K562 (cell line): ENCODE measurements around the gene GZMA. TPM values are rescaled to one million over a fixed set of nuclear protein-coding genes. Genes with fewer than 3 reads are reported as not detected.

Experiments
- ATAC-seq: fragments of 200-7000 bp; cut with Tn5 transposase; 3 replicates; pipeline ENCODE4 v1.9.1; 2020; ENCODE audit warnings: moderate library complexity
- BruUV-seq: library from RNA; stranded (reverse); fragments of 400-500 nt; replicated peaks from 2 replicates; lab custom pipeline; 2021; lab: Mats Ljungman, UMichigan
- CTCF ChIA-PET: fragments of 300-600 bp; formaldehyde crosslinking; extraction: SDS; loops from one replicate; lab custom pipeline; 2021; ENCODE audit warnings: low intra/inter-chr PET ratio; lab: Yijun Ruan, JAX
- POLR2A ChIA-PET: fragments of 300-600, 350-650 bp; sonication (Branson Sonifier 250); formaldehyde crosslinking; extraction: SDS; loops from one replicate; lab custom pipeline; 2021; ENCODE audit warnings: antibody characterized with exemption, inconsistent platforms; lab: Yijun Ruan, JAX
- DNase-seq, 4 experiments: peaks; one replicate each; pipeline versions ENCODE4 v3.0.0 to v3.0.0-alpha.2; 2011 to 2018; ENCODE audit warnings: low spot score in 3 of 4, mixed read lengths in 3 of 4; ENCODE audit errors: extremely low read depth in 1 of 4
- FAIRE-seq: peaks from 2 replicates; lab custom pipeline; 2011; peaks lifted over from hg19 to GRCh38; lab: Jason Lieb, UNC
- H2AFZ ChIP-seq: 2 replicates; pipeline ENCODE4 v1.6.0; 2011; ENCODE audit warnings: low read depth, low read length, control low read depth, inconsistent platforms
- H3K27ac ChIP-seq: fragments of 200-600 bp; 3 replicates; pipeline ENCODE4 v1.8.0; 2011; ENCODE audit warnings: low read depth, mild to moderate bottlenecking, control low read depth, inconsistent platforms, low read length, moderate library complexity, mixed read lengths; ENCODE audit errors: extremely low read depth
- H3K27me3 ChIP-seq, 2 experiments: fragments of 300-600 bp in 1 of 2; 2 replicates in 1 of 2; 3 replicates in 1 of 2; pipeline versions ENCODE4 v1.6.0 to v1.8.0; 2011; ENCODE audit warnings: inconsistent platforms in 2 of 2, low read length in 2 of 2, mild to moderate bottlenecking in 1 of 2, mixed read lengths in 1 of 2, moderate library complexity in 1 of 2; ENCODE audit not compliant: control insufficient read depth in 2 of 2, insufficient read depth in 2 of 2
- H3K36me3 ChIP-seq: fragments of 300-600 bp; 3 replicates; pipeline ENCODE4 v1.8.0; 2011; ENCODE audit warnings: mild to moderate bottlenecking, low read length, inconsistent platforms; ENCODE audit not compliant: control insufficient read depth, insufficient read depth
- H3K4me1 ChIP-seq, 2 experiments: fragments of 200-600 bp in 1 of 2; replicated peaks in 1 of 2; 2 replicates in 1 of 2; 3 replicates in 1 of 2; pipeline versions ENCODE4 v1.5.1 to v1.8.0; 2011; ENCODE audit warnings: inconsistent platforms in 2 of 2, low read length in 2 of 2, mild to moderate bottlenecking in 1 of 2, mixed read lengths in 1 of 2, moderate library complexity in 1 of 2; ENCODE audit not compliant: control insufficient read depth in 2 of 2, insufficient read depth in 2 of 2
- H3K4me2 ChIP-seq: 2 replicates; pipeline ENCODE4 v1.6.1; 2011; ENCODE audit warnings: low read length, control low read depth, inconsistent platforms, mixed read lengths; ENCODE audit not compliant: insufficient read depth
- H3K4me3 ChIP-seq: fragments of 200-600 bp; sonication (generic), shearing (Covaris generic); 2 replicates; pipeline ENCODE4 v1.5.1; 2016; ENCODE audit warnings: control low read depth, inconsistent platforms
- H3K79me2 ChIP-seq: fragments of 200-600 bp; 3 replicates; pipeline ENCODE4 v1.8.0; 2011; ENCODE audit warnings: low read length, inconsistent platforms; ENCODE audit not compliant: control insufficient read depth, insufficient read depth
- H3K9ac ChIP-seq, 2 experiments: 2 replicates each; pipeline versions ENCODE4 v1.6.0 to v1.6.1; 2011; ENCODE audit warnings: low read depth in 2 of 2, low read length in 2 of 2, control low read depth in 1 of 2, inconsistent platforms in 1 of 2, mild to moderate bottlenecking in 1 of 2, mixed read lengths in 1 of 2; ENCODE audit not compliant: insufficient read depth in 1 of 2
- H3K9me1 ChIP-seq: one replicate; pipeline ENCODE4 v1.6.0; 2011; ENCODE audit warnings: inconsistent platforms, mild to moderate bottlenecking, low read length, moderate library complexity; ENCODE audit not compliant: control insufficient read depth, insufficient read depth
- H3K9me3 ChIP-seq: replicated peaks from 2 replicates; pipeline ENCODE4 v1.5.1; 2011; ENCODE audit warnings: low read depth, low read length, inconsistent platforms; ENCODE audit not compliant: control insufficient read depth, insufficient read depth
- H4K20me1 ChIP-seq: replicated peaks from 2 replicates; pipeline ENCODE4 v1.6.1; 2011; ENCODE audit warnings: low read length, inconsistent platforms, mixed read lengths; ENCODE audit not compliant: control insufficient read depth, insufficient read depth
- BRF1 ChIP-seq: IDR thresholded peaks from 3 replicates; pipeline ENCODE4 v1.6.1; 2011; ENCODE audit warnings: borderline replicate concordance, mild to moderate bottlenecking; ENCODE audit not compliant: insufficient read length; ENCODE audit errors: extremely low read depth
- DACH1 ChIP-seq: fragments of 450-650 bp; IDR thresholded peaks from 2 replicates; pipeline ENCODE4 v1.6.1; 2018; ENCODE audit not compliant: partially characterized antibody
- KLF10 ChIP-seq: fragments of 250-450 bp; sonication (Bioruptor Pico); IDR thresholded peaks from 2 replicates; pipeline ENCODE4 v1.6.1; 2021; ENCODE audit warnings: matching md5 sums
- MBD2 ChIP-seq: sonication (generic); IDR thresholded peaks from 2 replicates; pipeline ENCODE4 v1.6.1; 2016; ENCODE audit warnings: low read depth, borderline replicate concordance
- NR2C2 ChIP-seq, 2 experiments: fragments of 200-800 bp in 1 of 2; sonication (Bioruptor generic) in 1 of 2; sonication (generic) in 1 of 2; formaldehyde crosslinking in 1 of 2; IDR thresholded peaks; 2 replicates each; pipeline versions ENCODE4 v1.6.1 to v1.8.0; 2016 to 2022; ENCODE audit warnings: mild to moderate bottlenecking in 1 of 2, missing compliant biosample characterization in 1 of 2, missing genetic modification characterization in 1 of 2, missing genetic modification reagents in 1 of 2
- POLR2A ChIP-seq: fragments of 450-650 bp; conservative IDR thresholded peaks from 2 replicates; pipeline ENCODE4 v1.6.1; 2016
- PTRF ChIP-seq: fragments of 450-650 bp; IDR thresholded peaks from 2 replicates; pipeline ENCODE4 v1.6.1; 2016; ENCODE audit warnings: mild to moderate bottlenecking, missing genetic modification characterization, missing compliant biosample characterization
- STAT5A ChIP-seq: IDR thresholded peaks from 2 replicates; pipeline ENCODE4 v1.6.1; 2012; ENCODE audit warnings: low read length, inconsistent platforms, borderline replicate concordance
- TSC22D4 ChIP-seq: fragments of 450-650 bp; IDR thresholded peaks from 2 replicates; pipeline ENCODE4 v1.6.1; 2016; ENCODE audit warnings: missing genetic modification characterization, missing biosample characterization, control low read depth
- YBX1 ChIP-seq: fragments of 450-650 bp; IDR thresholded peaks from 2 replicates; pipeline ENCODE4 v1.7.1; 2016; ENCODE audit warnings: mild to moderate bottlenecking
- ZNF282 ChIP-seq: sonication (generic); formaldehyde crosslinking; IDR thresholded peaks from 2 replicates; pipeline ENCODE4 v1.8.1; 2023; ENCODE audit warnings: missing genetic modification reagents
- ZNF695 ChIP-seq: fragments of 450-650 bp; formaldehyde crosslinking; IDR thresholded peaks from 2 replicates; pipeline ENCODE4 v1.4.0; 2020; ENCODE audit warnings: mild to moderate bottlenecking, moderate library complexity
- ZNF764 ChIP-seq: fragments of 250-450 bp; sonication (Bioruptor Pico); IDR thresholded peaks from 2 replicates; pipeline ENCODE4 v1.4.0; 2020; ENCODE audit warnings: low read depth, mild to moderate bottlenecking, moderate library complexity
- ZNF77 ChIP-seq: fragments of 250-450 bp; sonication (Bioruptor Pico); IDR thresholded peaks from 2 replicates; pipeline ENCODE4 v1.5.0; 2020
- WGBS: fragments of 100-300 bp; shearing (Covaris generic); methylation state at CpG from one replicate; pipeline ENCODE4 v1.1.6; 2016; ENCODE audit warnings: low coverage, mixed read lengths; ENCODE audit not compliant: insufficient coverage; ENCODE audit errors: missing lambda C conversion rate; 5-methylcytosine and 5-hydroxymethylcytosine counted together
- in situ Hi-C: fragments of 300-500 bp; cut with MboI; formaldehyde crosslinking; loops from 4 replicates; pipeline ENCODE4 v1.15.0; 2018; ENCODE audit warnings: inconsistent platforms, mixed read lengths
- intact Hi-C: fragments of 100-400 bp; cut with micrococcal nuclease; formaldehyde crosslinking; loops from 2 replicates; pipeline ENCODE4 v1.14.2; 2022
- polyA plus RNA-seq, 8 experiments: library from polyadenylated mRNA; depleted of rRNA in 4 of 8; stranded (reverse) in 5 of 8; unstranded in 3 of 8; fragments of >200 nt; fragmentation: Nextera tagmentation in 2 of 8; fragmentation: Illumina TruSeq in 1 of 8; extraction: Ambion mirVana in 2 of 8; extraction: Trizol in 1 of 8; gene quantifications; 2 replicates each; pipeline versions ENCODE4 v1.2.1 to v1.2.3, GENCODE V29; 2011 to 2014; ENCODE audit warnings: inconsistent platforms in 1 of 8, missing spikeins in 1 of 8
- total RNA-seq, 7 experiments: library from RNA; depleted of rRNA in 6 of 7; stranded (reverse); fragments of >200 nt in 6 of 7; fragmentation: Illumina TruSeq in 2 of 7; extraction: Trizol in 2 of 7; gene quantifications; 2 replicates each; pipeline versions ENCODE4 v1.2.1 to v1.2.3, GENCODE V29; 2011 to 2021; ENCODE audit warnings: low replicate concordance in 1 of 7
- TF ChIP-seq, protein P1 (sequence below): fragments of 250-450 bp; sonication (Bioruptor Pico); IDR thresholded peaks from 2 replicates; pipeline ENCODE4 v1.5.0; 2021
- TF ChIP-seq, protein P2 (sequence below): fragments of 250-450 bp; sonication (Bioruptor Pico); IDR thresholded peaks from 2 replicates; pipeline ENCODE4 v1.8.0; 2022; ENCODE audit warnings: inconsistent platforms
- TF ChIP-seq, protein P3 (sequence below): sonication (generic); IDR thresholded peaks from 2 replicates; pipeline ENCODE4 v1.6.1; 2016
- TF ChIP-seq, protein P4 (sequence below): fragments of 250-450 bp; sonication (Bioruptor Pico); IDR thresholded peaks from 2 replicates; pipeline ENCODE4 v1.8.0; 2022; ENCODE audit warnings: moderate library complexity, mild to moderate bottlenecking, inconsistent platforms

Gene GZMA
- total and polyA plus RNA-seq, 9 of the 15 experiments (the other 6 are each of a cell fraction or from before 2014, with no cell fraction given) = not detected

DNA sequence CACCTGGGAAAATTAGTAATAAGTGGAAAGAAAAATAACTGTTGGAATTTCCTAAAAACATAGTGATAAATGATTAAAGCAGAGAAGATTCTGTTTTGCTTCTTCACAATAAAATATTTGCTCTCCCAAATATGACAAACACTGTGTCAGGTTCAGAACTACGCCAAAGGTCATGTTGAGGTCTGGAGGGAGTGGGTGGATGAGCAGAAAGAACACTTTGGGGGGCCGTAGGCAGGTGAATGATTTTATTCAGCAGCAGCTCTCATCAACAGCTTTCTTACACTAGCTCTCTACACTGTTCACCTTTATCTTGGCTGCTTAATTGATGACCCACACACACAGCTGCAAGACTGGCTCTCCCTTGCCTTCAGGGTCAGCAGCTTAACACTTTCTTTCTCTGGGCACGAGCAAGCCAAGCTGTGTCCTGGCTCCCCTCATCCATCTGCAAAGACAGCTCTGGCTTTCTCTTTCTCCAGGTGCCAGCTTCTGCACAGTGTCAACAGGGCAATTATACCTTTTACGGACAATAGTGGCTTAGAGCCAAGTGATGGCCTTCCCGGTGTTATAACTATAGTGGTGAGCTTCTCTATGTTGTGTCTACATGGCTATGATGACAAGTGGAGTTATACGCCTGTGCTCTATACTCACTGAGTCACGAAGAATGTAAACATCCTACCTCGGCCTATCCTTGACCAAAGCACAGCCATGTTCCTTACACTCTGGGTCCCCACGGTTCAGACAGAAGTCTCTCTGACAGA, 38.6 kb downstream of the GZMA start:
- ATAC-seq (no peak), DNase-seq (no peak), FAIRE-seq (no peak)
- H3K9me3 ChIP-seq = no peaks in the 10 kb centered on the region
- no peaks in the 10 kb centered on the region for H3K9me1 ChIP-seq
- intact Hi-C loops (no loop called here), in situ Hi-C loops (no loop called here)
- 0% methylated on average over 9 of the region's 9 CpGs for WGBS
- H3K4me3 ChIP-seq = no peak overlapping the region
- no peak overlapping the region for H3K27ac ChIP-seq
- no peak overlapping the region for H3K4me2 ChIP-seq
- no peak overlapping the region for H3K9ac ChIP-seq
- H3K4me1 ChIP-seq = no peaks in the 10 kb centered on the region
- no peaks in the 10 kb centered on the region for H3K36me3 ChIP-seq
- POLR2A ChIA-PET = interaction anchor here (1.1 kb wide), 1 partner anchor 8 kb away, joined by 5 read pairs; no protein-coding TSS in a partner anchor
- CTCF ChIA-PET = no interaction called here
- H3K27me3 ChIP-seq = no peaks in the 10 kb centered on the region; a peak in 1 of 5 replicates
- H2AFZ ChIP-seq = no peak overlapping the region
- H4K20me1 ChIP-seq = no peaks in the 10 kb centered on the region
- no TSS peak for BruUV-seq
- no peaks in the 10 kb centered on the region for H3K79me2 ChIP-seq
- TF ChIP-seq ZNF695 (CRISPR knock-in tag) (no peak), BRF1 (no peak), ZNF77 (CRISPR knock-in tag) (no peak), YBX1 (no peak), STAT5A (no peak), POLR2A (no peak), ZNF282 (CRISPR knock-in tag) (no peak), PTRF (tag) (no peak), DACH1 (no peak), KLF10 (CRISPR knock-in tag) (no peak), TSC22D4 (tag) (no peak), ZNF764 (CRISPR knock-in tag) (no peak), NR2C2 (CRISPR knock-in tag; IDR thresholded peaks at IDR 0.05) (no peak), NR2C2 (tag; IDR thresholded peaks at IDR 0.05) (no peak), MBD2 (no peak)
- TF ChIP-seq, protein P1, sequence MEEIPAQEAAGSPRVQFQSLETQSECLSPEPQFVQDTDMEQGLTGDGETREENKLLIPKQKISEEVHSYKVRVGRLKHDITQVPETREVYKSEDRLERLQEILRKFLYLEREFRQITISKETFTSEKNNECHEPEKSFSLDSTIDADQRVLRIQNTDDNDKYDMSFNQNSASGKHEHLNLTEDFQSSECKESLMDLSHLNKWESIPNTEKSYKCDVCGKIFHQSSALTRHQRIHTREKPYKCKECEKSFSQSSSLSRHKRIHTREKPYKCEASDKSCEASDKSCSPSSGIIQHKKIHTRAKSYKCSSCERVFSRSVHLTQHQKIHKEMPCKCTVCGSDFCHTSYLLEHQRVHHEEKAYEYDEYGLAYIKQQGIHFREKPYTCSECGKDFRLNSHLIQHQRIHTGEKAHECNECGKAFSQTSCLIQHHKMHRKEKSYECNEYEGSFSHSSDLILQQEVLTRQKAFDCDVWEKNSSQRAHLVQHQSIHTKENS (CRISPR knock-in tag) = no peak
- TF ChIP-seq, protein P2, sequence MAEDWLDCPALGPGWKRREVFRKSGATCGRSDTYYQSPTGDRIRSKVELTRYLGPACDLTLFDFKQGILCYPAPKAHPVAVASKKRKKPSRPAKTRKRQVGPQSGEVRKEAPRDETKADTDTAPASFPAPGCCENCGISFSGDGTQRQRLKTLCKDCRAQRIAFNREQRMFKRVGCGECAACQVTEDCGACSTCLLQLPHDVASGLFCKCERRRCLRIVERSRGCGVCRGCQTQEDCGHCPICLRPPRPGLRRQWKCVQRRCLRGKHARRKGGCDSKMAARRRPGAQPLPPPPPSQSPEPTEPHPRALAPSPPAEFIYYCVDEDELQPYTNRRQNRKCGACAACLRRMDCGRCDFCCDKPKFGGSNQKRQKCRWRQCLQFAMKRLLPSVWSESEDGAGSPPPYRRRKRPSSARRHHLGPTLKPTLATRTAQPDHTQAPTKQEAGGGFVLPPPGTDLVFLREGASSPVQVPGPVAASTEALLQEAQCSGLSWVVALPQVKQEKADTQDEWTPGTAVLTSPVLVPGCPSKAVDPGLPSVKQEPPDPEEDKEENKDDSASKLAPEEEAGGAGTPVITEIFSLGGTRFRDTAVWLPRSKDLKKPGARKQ (CRISPR knock-in tag) = no peak
- TF ChIP-seq, protein P3, sequence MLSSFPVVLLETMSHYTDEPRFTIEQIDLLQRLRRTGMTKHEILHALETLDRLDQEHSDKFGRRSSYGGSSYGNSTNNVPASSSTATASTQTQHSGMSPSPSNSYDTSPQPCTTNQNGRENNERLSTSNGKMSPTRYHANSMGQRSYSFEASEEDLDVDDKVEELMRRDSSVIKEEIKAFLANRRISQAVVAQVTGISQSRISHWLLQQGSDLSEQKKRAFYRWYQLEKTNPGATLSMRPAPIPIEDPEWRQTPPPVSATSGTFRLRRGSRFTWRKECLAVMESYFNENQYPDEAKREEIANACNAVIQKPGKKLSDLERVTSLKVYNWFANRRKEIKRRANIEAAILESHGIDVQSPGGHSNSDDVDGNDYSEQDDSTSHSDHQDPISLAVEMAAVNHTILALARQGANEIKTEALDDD = no peak
- TF ChIP-seq, protein P4, sequence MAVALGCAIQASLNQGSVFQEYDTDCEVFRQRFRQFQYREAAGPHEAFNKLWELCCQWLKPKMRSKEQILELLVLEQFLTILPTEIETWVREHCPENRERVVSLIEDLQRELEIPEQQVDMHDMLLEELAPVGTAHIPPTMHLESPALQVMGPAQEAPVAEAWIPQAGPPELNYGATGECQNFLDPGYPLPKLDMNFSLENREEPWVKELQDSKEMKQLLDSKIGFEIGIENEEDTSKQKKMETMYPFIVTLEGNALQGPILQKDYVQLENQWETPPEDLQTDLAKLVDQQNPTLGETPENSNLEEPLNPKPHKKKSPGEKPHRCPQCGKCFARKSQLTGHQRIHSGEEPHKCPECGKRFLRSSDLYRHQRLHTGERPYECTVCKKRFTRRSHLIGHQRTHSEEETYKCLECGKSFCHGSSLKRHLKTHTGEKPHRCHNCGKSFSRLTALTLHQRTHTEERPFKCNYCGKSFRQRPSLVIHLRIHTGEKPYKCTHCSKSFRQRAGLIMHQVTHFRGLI (CRISPR knock-in tag) = no peak
